ENCODE data around the gene CELF2.

The CELF2 gene

GRCh38 chr10:11057018-11057417 lies 39.3 kb downstream of the CELF2 start:
- no peak for TF ChIP-seq CTCF (IDR thresholded peaks at IDR 0.05; ENCODE audit: insufficient read depth, low read length, missing control alignments)
- DNase-seq (ENCODE audit: low read depth, low spot score), result no peak
- no peak overlapping the region for H3K4me3 ChIP-seq (ENCODE audit: low read depth, low read length)
- ChIA-PET POLR2A (no interaction called here), CTCF (no interaction called here)

DNA sequence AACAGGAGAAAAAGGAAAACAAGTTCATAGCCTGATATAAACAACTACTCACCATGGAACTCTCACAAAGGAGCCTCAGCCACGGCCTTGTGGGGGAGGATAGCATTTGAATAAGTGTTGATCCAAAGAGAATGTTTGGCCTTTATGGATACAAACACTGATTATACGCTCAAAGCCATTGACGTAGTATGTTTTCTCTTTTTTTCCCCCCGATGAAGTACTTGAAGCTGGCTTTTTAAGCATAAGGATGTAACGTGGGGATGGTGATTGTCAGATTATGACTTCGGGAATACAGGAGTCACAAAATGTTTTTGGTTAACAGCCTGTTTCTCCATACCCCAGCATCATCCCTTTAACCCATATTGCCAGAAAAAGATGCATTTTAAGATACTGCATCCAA lies 39.8 kb downstream of the CELF2 start:
- POLR2A ChIA-PET, result no interaction called here
- CTCF ChIA-PET, result no interaction called here
- DNase-seq (ENCODE audit: low read depth, low spot score), result no peak

GRCh38 chr10:11057994-11058393 lies 40.3 kb downstream of the CELF2 start:
- H3K4me3 ChIP-seq (ENCODE audit: low read depth, low read length), result no peak overlapping the region
- CTCF ChIA-PET, result no interaction called here
- no peak for TF ChIP-seq CTCF (IDR thresholded peaks at IDR 0.05; ENCODE audit: insufficient read depth, low read length, missing control alignments)
- POLR2A ChIA-PET, result no interaction called here
- DNase-seq (ENCODE audit: low read depth, low spot score), result no peak

More for the DNA sequence above, 39.8 kb downstream of the CELF2 start:
- TF ChIP-seq CTCF (IDR thresholded peaks at IDR 0.05; ENCODE audit: insufficient read depth, low read length, missing control alignments), result no peak
- no peak overlapping the region for H3K4me3 ChIP-seq (ENCODE audit: low read depth, low read length)

DNA sequence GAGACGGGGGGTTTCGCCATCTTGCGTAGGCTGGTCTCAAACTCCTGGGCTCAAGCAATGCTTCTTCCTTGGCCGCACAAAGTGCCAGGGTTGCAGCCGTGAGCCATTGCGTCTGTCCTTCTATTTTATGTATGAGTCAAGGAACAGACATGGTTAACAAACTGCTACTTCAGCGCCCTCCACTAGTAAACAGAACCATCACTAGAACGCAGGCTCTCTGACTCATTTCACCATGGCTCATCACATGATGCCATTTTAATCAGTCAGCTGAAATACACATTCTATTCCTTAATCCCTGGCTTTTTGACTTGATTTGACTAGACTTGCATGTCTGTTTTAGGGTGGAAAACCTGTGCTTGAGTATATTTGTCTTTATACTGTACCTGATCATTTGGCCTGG lies 41.3 kb downstream of the CELF2 start:
- no peak overlapping the region for H3K4me3 ChIP-seq (ENCODE audit: low read depth, low read length)
- DNase-seq (ENCODE audit: low read depth, low spot score), result no peak
- ChIA-PET POLR2A (no interaction called here), CTCF (no interaction called here)
- TF ChIP-seq CTCF (IDR thresholded peaks at IDR 0.05; ENCODE audit: insufficient read depth, low read length, missing control alignments), result no peak

DNA sequence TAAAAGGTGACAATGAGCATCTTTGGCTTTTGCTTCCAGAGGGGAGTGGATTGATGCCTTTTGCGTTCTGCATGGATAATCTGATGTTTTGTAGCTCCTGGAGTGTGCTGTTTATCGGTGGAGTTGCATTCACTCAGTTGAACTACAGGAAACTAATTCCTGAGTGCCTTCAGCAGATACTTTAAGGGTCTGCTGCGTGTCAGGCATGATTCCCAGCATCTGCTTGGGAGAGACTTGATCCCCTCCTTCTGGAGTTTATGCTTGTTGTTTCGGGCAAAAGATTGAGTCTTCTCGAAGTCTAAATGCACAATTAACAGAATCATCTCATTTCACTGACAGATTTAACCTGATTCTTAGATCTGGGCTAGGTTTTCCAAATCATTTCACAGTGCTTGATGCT lies 46.2 kb downstream of the CELF2 start:
- POLR2A ChIA-PET, result no interaction called here
- no peak for TF ChIP-seq CTCF (IDR thresholded peaks at IDR 0.05; ENCODE audit: insufficient read depth, low read length, missing control alignments)
- no peak overlapping the region for H3K4me3 ChIP-seq (ENCODE audit: low read depth, low read length)
- no peak for DNase-seq (ENCODE audit: low read depth, low spot score)
- CTCF ChIA-PET, result interaction anchor here (0.6 kb wide), 1 partner anchor 270 kb away, joined by 3 read pairs; no protein-coding TSS in a partner anchor

- ChIA-PET CTCF (interaction anchor here (1.3 kb wide), 1 partner anchor 28 kb away, joined by 3 read pairs; no protein-coding TSS in a partner anchor), POLR2A (no interaction called here)
- no peak for TF ChIP-seq CTCF (IDR thresholded peaks at IDR 0.05; ENCODE audit: insufficient read depth, low read length, missing control alignments)
- no peak overlapping the region for H3K4me3 ChIP-seq (ENCODE audit: low read depth, low read length)
- DNase-seq (ENCODE audit: low read depth, low spot score), result no peak
These were observed 47.2 kb downstream of the CELF2 start for GRCh38 chr10:11064832-11065231.
